ENCODE data around the gene MBTPS1.

GRCh38 chr16:84120023-84120422 lies 3.3 kb upstream of the MBTPS1 start:
- no peak for TF ChIP-seq RARB (CRISPR knock-in tag; IDR thresholded peaks at IDR 0.05)
- no peak for TF ChIP-seq GLIS3 (CRISPR knock-in tag; IDR thresholded peaks at IDR 0.05)
- no peak for TF ChIP-seq PPARA (CRISPR knock-in tag; IDR thresholded peaks at IDR 0.05; ENCODE audit: borderline replicate concordance)
- no peak for TF ChIP-seq TOX (CRISPR knock-in tag; IDR thresholded peaks at IDR 0.05; ENCODE audit: borderline replicate concordance)
- TF ChIP-seq, protein P1, sequence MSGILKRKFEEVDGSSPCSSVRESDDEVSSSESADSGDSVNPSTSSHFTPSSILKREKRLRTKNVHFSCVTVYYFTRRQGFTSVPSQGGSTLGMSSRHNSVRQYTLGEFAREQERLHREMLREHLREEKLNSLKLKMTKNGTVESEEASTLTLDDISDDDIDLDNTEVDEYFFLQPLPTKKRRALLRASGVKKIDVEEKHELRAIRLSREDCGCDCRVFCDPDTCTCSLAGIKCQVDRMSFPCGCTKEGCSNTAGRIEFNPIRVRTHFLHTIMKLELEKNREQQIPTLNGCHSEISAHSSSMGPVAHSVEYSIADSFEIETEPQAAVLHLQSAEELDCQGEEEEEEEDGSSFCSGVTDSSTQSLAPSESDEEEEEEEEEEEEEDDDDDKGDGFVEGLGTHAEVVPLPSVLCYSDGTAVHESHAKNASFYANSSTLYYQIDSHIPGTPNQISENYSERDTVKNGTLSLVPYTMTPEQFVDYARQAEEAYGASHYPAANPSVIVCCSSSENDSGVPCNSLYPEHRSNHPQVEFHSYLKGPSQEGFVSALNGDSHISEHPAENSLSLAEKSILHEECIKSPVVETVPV (CRISPR knock-in tag; IDR thresholded peaks at IDR 0.05) = no peak
- no peak for TF ChIP-seq ZFP30 (CRISPR knock-in tag; IDR thresholded peaks at IDR 0.05)
- TF ChIP-seq PATZ1 (CRISPR knock-in tag; IDR thresholded peaks at IDR 0.05; ENCODE audit: borderline replicate concordance) = no peak
